IPS-18a (cell line): ENCODE results near the gene PTEN.
A peak's percentile ranks its signal among the peaks of the same experiment; 100 is the strongest.
"Not testable (repeated sequence)": the region's sequence is repeated elsewhere in the genome, so short reads cannot be mapped to it uniquely, and the experiment has no call there.

Source experiments
- H3K27ac ChIP-seq: one replicate; pipeline ENCODE4 v1.5.1; 2013; ENCODE audit warnings: low read length
- H3K27me3 ChIP-seq: one replicate; pipeline ENCODE4 v1.6.1; 2013; ENCODE audit warnings: mild to moderate bottlenecking, low read length; ENCODE audit not compliant: control insufficient read depth, insufficient read depth
- H3K36me3 ChIP-seq: one replicate; pipeline ENCODE4 v1.6.1; 2013; ENCODE audit warnings: low read depth, low read length; ENCODE audit not compliant: control insufficient read depth
- H3K4me1 ChIP-seq: one replicate; pipeline ENCODE4 v1.6.1; 2013; ENCODE audit warnings: low read depth, low read length; ENCODE audit not compliant: control insufficient read depth
- H3K4me3 ChIP-seq: one replicate; pipeline ENCODE4 v1.5.1; 2013; ENCODE audit warnings: low read length
- H3K9ac ChIP-seq: one replicate; pipeline ENCODE4 v1.6.1; 2013; ENCODE audit warnings: mild to moderate bottlenecking, low read length, moderate library complexity
- H3K9me3 ChIP-seq: one replicate; pipeline ENCODE4 v1.6.1; 2013; ENCODE audit warnings: low read depth, low read length; ENCODE audit not compliant: control insufficient read depth

PTEN gene

GRCh38 chr10:87846711-87847110 is 16.7 kb upstream of the PTEN start:
- H3K9me3 ChIP-seq, H3K4me3 ChIP-seq, H3K27ac ChIP-seq, H3K36me3 ChIP-seq, H3K27me3 ChIP-seq, H3K9ac ChIP-seq, H3K4me1 ChIP-seq: not testable (repeated sequence)

- H3K27me3 ChIP-seq = no peaks in the 10 kb centered on the region
- no peaks in the 10 kb centered on the region for H3K9me3 ChIP-seq
- H3K27ac ChIP-seq = no peak overlapping the region
- no peaks in the 10 kb centered on the region for H3K4me1 ChIP-seq
- no peak overlapping the region for H3K4me3 ChIP-seq
- no peaks in the 10 kb centered on the region for H3K36me3 ChIP-seq
- no peak overlapping the region for H3K9ac ChIP-seq
Observed at GRCh38 chr10:87847550-87847949, 15.9 kb upstream of the PTEN start.

- no peak overlapping the region for H3K27ac ChIP-seq
Observed at GRCh38 chr10:87849001-87849400, 14.4 kb upstream of the PTEN start.

GRCh38 chr10:87850742-87851205 is 12.7 kb upstream of the PTEN start:
- H3K27ac ChIP-seq = no peak overlapping the region
- no peaks in the 10 kb centered on the region for H3K27me3 ChIP-seq
- no peak overlapping the region for H3K9ac ChIP-seq
- H3K4me3 ChIP-seq = no peak overlapping the region
- no peaks in the 10 kb centered on the region for H3K36me3 ChIP-seq
- no peaks in the 10 kb centered on the region for H3K4me1 ChIP-seq
- no peaks in the 10 kb centered on the region for H3K9me3 ChIP-seq

More at GRCh38 chr10:87849001-87849400, 14.4 kb upstream of the PTEN start:
- H3K4me1 ChIP-seq = no peaks in the 10 kb centered on the region
- no peaks in the 10 kb centered on the region for H3K27me3 ChIP-seq
- H3K9me3 ChIP-seq = no peaks in the 10 kb centered on the region
- no peak overlapping the region for H3K9ac ChIP-seq
- no peak overlapping the region for H3K4me3 ChIP-seq
- no peaks in the 10 kb centered on the region for H3K36me3 ChIP-seq

GRCh38 chr10:87852089-87852488 is 11.3 kb upstream of the PTEN start:
- no peaks in the 10 kb centered on the region for H3K4me1 ChIP-seq
- no peaks in the 10 kb centered on the region for H3K36me3 ChIP-seq
- no peaks in the 10 kb centered on the region for H3K9me3 ChIP-seq
- no peak overlapping the region for H3K27ac ChIP-seq
- no peaks in the 10 kb centered on the region for H3K27me3 ChIP-seq
- no peak overlapping the region for H3K4me3 ChIP-seq
- H3K9ac ChIP-seq = no peak overlapping the region

GRCh38 chr10:87855247-87855646 is 8.2 kb upstream of the PTEN start:
- H3K9me3 ChIP-seq, H3K27me3 ChIP-seq, H3K36me3 ChIP-seq, H3K4me3 ChIP-seq, H3K4me1 ChIP-seq, H3K9ac ChIP-seq, H3K27ac ChIP-seq: not testable (repeated sequence)

- H3K4me1 ChIP-seq, H3K9ac ChIP-seq, H3K4me3 ChIP-seq, H3K9me3 ChIP-seq, H3K27me3 ChIP-seq, H3K27ac ChIP-seq, H3K36me3 ChIP-seq: not testable (repeated sequence)
Observed at GRCh38 chr10:87855665-87856064, 7.8 kb upstream of the PTEN start.

GRCh38 chr10:87860156-87860795 is 3.1 kb upstream of the PTEN start:
- no peaks in the 10 kb centered on the region for H3K36me3 ChIP-seq
- no peaks in the 10 kb centered on the region for H3K9me3 ChIP-seq
- no peak overlapping the region for H3K9ac ChIP-seq
- peaks cover 6% of the 10 kb centered on the region for H3K4me1 ChIP-seq
- no peak overlapping the region for H3K27ac ChIP-seq
- peaks cover 9% of the 10 kb centered on the region for H3K27me3 ChIP-seq
- H3K4me3 ChIP-seq = no peak overlapping the region

- no peaks in the 10 kb centered on the region for H3K36me3 ChIP-seq
- H3K27me3 ChIP-seq = peaks cover 9% of the 10 kb centered on the region
- peaks cover 8% of the 10 kb centered on the region for H3K4me1 ChIP-seq
- H3K9me3 ChIP-seq = no peaks in the 10 kb centered on the region
- H3K9ac ChIP-seq = no peak overlapping the region
- H3K27ac ChIP-seq = no peak overlapping the region
- peak overlapping the region; percentile 75 for H3K4me3 ChIP-seq
Observed at GRCh38 chr10:87860816-87861403, 2.5 kb upstream of the PTEN start.

GRCh38 chr10:87861566-87861952 is 1.9 kb upstream of the PTEN start:
- H3K9me3 ChIP-seq = no peaks in the 10 kb centered on the region
- peak overlapping the region; percentile 66 for H3K9ac ChIP-seq
- peaks cover 9% of the 10 kb centered on the region for H3K27me3 ChIP-seq
- no peaks in the 10 kb centered on the region for H3K36me3 ChIP-seq
- H3K27ac ChIP-seq = no peak overlapping the region
- peak overlapping the region; percentile 75 for H3K4me3 ChIP-seq
- H3K4me1 ChIP-seq = peaks cover 12% of the 10 kb centered on the region

GRCh38 chr10:87861953-87862678 is 1.3 kb upstream of the PTEN start:
- Histone ChIP-seq H3K27me3 (peaks cover 9% of the 10 kb centered on the region), H3K4me3 (peak overlapping the region; percentile 75), H3K27ac (peak overlapping the region; percentile 58), H3K4me1 (peaks cover 17% of the 10 kb centered on the region), H3K36me3 (no peaks in the 10 kb centered on the region), H3K9me3 (no peaks in the 10 kb centered on the region), H3K9ac (peak overlapping the region; percentile 80)

- peak overlapping the region; percentile 75 for H3K4me3 ChIP-seq
- H3K27ac ChIP-seq = peak overlapping the region; percentile 58
- no peaks in the 10 kb centered on the region for H3K9me3 ChIP-seq
- H3K4me1 ChIP-seq = peaks cover 20% of the 10 kb centered on the region
- no peaks in the 10 kb centered on the region for H3K36me3 ChIP-seq
- H3K9ac ChIP-seq = peak overlapping the region; percentile 80
- peaks cover 9% of the 10 kb centered on the region for H3K27me3 ChIP-seq
Observed at GRCh38 chr10:87862679-87863052, 759 bp upstream of the PTEN start.
